HEK293 (cell line): ENCODE results near the gene MOGAT3.
A peak's percentile ranks its signal among the peaks of the same experiment; 100 is the strongest.

ENCODE experiments used
- AEBP2 ChIP-seq: fragments of 450-650 bp; formaldehyde crosslinking; IDR thresholded peaks from 2 replicates; pipeline ENCODE4 v1.5.1; 2016; ENCODE audit warnings: missing biosample characterization, missing genetic modification characterization, borderline replicate concordance
- BCL11A ChIP-seq: fragments of 450-650 bp; formaldehyde crosslinking; IDR thresholded peaks from 2 replicates; pipeline ENCODE4 v1.5.1; 2016; ENCODE audit warnings: low read depth, missing biosample characterization, missing genetic modification characterization
- CTCF ChIP-seq: fragments of 450-650 bp; formaldehyde crosslinking; IDR thresholded peaks from 2 replicates; pipeline ENCODE4 v1.5.1; 2016; ENCODE audit warnings: missing biosample characterization, missing genetic modification characterization
- HIC1 ChIP-seq: fragments of 450-650 bp; formaldehyde crosslinking; IDR thresholded peaks from 2 replicates; pipeline ENCODE4 v1.5.1; 2016; ENCODE audit warnings: missing biosample characterization, missing genetic modification characterization
- KLF1 ChIP-seq: fragments of 450-650 bp; formaldehyde crosslinking; IDR thresholded peaks from 2 replicates; pipeline ENCODE4 v1.5.1; 2016; ENCODE audit warnings: missing biosample characterization, missing genetic modification characterization
- KLF17 ChIP-seq: fragments of 450-650 bp; formaldehyde crosslinking; IDR thresholded peaks from 2 replicates; pipeline ENCODE4 v1.5.1; 2016; ENCODE audit warnings: missing biosample characterization, missing genetic modification characterization
- KLF8 ChIP-seq: fragments of 450-650 bp; formaldehyde crosslinking; IDR thresholded peaks from 2 replicates; pipeline ENCODE4 v1.5.1; 2016; ENCODE audit warnings: missing biosample characterization, missing genetic modification characterization
- KLF9 ChIP-seq: fragments of 450-650 bp; formaldehyde crosslinking; IDR thresholded peaks from 2 replicates; pipeline ENCODE4 v1.5.1; 2016; ENCODE audit warnings: missing biosample characterization, missing genetic modification characterization, low read depth
- SP7 ChIP-seq: fragments of 450-650 bp; formaldehyde crosslinking; IDR thresholded peaks from 2 replicates; pipeline ENCODE4 v1.5.1; 2016; ENCODE audit warnings: missing biosample characterization, missing genetic modification characterization
- WT1 ChIP-seq: fragments of 450-650 bp; formaldehyde crosslinking; IDR thresholded peaks from 2 replicates; pipeline ENCODE4 v1.5.1; 2016; ENCODE audit warnings: missing biosample characterization, missing genetic modification characterization
- YY2 ChIP-seq: fragments of 450-650 bp; formaldehyde crosslinking; IDR thresholded peaks from 2 replicates; pipeline ENCODE4 v1.5.1; 2016; ENCODE audit warnings: missing biosample characterization, missing genetic modification characterization
- ZNF10 ChIP-seq: fragments of 450-650 bp; formaldehyde crosslinking; IDR thresholded peaks from 2 replicates; pipeline ENCODE4 v1.5.1; 2017; ENCODE audit warnings: missing biosample characterization, missing genetic modification characterization
- ZNF341 ChIP-seq: fragments of 450-650 bp; formaldehyde crosslinking; IDR thresholded peaks from 2 replicates; pipeline ENCODE4; 2016; ENCODE audit warnings: low read depth, missing biosample characterization, missing genetic modification characterization
- ZNF473 ChIP-seq: fragments of 450-650 bp; formaldehyde crosslinking; IDR thresholded peaks from 2 replicates; pipeline ENCODE4 v1.5.1; 2017; ENCODE audit warnings: missing biosample characterization, missing genetic modification characterization
- ZNF530 ChIP-seq: fragments of 450-650 bp; formaldehyde crosslinking; IDR thresholded peaks from 2 replicates; pipeline ENCODE4 v1.5.1; 2016; ENCODE audit warnings: low read depth, missing biosample characterization, missing genetic modification characterization
- ZNF600 ChIP-seq: fragments of 450-650 bp; formaldehyde crosslinking; IDR thresholded peaks from 2 replicates; pipeline ENCODE4 v1.5.1; 2016; ENCODE audit warnings: missing biosample characterization, missing genetic modification characterization
- ZNF639 ChIP-seq: fragments of 450-650 bp; formaldehyde crosslinking; IDR thresholded peaks from 2 replicates; pipeline ENCODE4 v1.5.1; 2016; ENCODE audit warnings: missing biosample characterization, missing genetic modification characterization
- ZSCAN23 ChIP-seq: fragments of 450-650 bp; formaldehyde crosslinking; IDR thresholded peaks from 2 replicates; pipeline ENCODE4 v1.5.1; 2016; ENCODE audit warnings: missing biosample characterization, missing genetic modification characterization
- ZSCAN30 ChIP-seq: fragments of 450-650 bp; IDR thresholded peaks from 2 replicates; pipeline ENCODE4 v1.5.1; 2018; ENCODE audit warnings: missing biosample characterization, mild to moderate bottlenecking, missing genetic modification characterization, moderate library complexity
- TF ChIP-seq, protein P1 (sequence below): fragments of 450-650 bp; formaldehyde crosslinking; IDR thresholded peaks from 2 replicates; pipeline ENCODE4 v1.5.1; 2016; ENCODE audit warnings: missing biosample characterization, missing genetic modification characterization
- TF ChIP-seq, protein P2 (sequence below): fragments of 450-650 bp; formaldehyde crosslinking; IDR thresholded peaks from 2 replicates; pipeline ENCODE4 v1.5.1; 2017; ENCODE audit warnings: missing biosample characterization, missing genetic modification characterization
- TF ChIP-seq, protein P3 (sequence below): fragments of 450-650 bp; formaldehyde crosslinking; IDR thresholded peaks from 2 replicates; pipeline ENCODE4 v1.5.1; 2016; ENCODE audit warnings: missing biosample characterization, missing genetic modification characterization

The MOGAT3 gene

GRCh38 chr7:101217388-101218235 is 16.8 kb upstream of the MOGAT3 start, which contains the start of the genes PLOD3 and ZNHIT1 (continued):
- TF ChIP-seq, protein P1, sequence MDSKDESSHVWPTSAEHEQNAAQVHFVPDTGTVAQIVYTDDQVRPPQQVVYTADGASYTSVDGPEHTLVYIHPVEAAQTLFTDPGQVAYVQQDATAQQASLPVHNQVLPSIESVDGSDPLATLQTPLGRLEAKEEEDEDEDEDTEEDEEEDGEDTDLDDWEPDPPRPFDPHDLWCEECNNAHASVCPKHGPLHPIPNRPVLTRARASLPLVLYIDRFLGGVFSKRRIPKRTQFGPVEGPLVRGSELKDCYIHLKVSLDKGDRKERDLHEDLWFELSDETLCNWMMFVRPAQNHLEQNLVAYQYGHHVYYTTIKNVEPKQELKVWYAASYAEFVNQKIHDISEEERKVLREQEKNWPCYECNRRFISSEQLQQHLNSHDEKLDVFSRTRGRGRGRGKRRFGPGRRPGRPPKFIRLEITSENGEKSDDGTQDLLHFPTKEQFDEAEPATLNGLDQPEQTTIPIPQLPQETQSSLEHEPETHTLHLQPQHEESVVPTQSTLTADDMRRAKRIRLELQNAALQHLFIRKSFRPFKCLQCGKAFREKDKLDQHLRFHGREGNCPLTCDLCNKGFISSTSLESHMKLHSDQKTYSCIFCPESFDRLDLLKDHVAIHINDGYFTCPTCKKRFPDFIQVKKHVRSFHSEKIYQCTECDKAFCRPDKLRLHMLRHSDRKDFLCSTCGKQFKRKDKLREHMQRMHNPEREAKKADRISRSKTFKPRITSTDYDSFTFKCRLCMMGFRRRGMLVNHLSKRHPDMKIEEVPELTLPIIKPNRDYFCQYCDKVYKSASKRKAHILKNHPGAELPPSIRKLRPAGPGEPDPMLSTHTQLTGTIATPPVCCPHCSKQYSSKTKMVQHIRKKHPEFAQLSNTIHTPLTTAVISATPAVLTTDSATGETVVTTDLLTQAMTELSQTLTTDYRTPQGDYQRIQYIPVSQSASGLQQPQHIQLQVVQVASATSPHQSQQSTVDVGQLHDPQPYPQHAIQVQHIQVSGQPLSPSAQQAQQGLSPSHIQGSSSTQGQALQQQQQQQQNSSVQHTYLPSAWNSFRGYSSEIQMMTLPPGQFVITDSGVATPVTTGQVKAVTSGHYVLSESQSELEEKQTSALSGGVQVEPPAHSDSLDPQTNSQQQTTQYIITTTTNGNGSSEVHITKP (tag by site-specific recombination), result no peak
- TF ChIP-seq ZSCAN30 (tag by site-specific recombination), result peak; percentile 36; the same call in 1 of the 2 replicates
- TF ChIP-seq KLF8, result peak; percentile 60; the same call in 1 of the 2 replicates
- peak; percentile 12; the same call in 1 of the 2 replicates for TF ChIP-seq YY2 (tag by site-specific recombination)
- TF ChIP-seq, protein P2, sequence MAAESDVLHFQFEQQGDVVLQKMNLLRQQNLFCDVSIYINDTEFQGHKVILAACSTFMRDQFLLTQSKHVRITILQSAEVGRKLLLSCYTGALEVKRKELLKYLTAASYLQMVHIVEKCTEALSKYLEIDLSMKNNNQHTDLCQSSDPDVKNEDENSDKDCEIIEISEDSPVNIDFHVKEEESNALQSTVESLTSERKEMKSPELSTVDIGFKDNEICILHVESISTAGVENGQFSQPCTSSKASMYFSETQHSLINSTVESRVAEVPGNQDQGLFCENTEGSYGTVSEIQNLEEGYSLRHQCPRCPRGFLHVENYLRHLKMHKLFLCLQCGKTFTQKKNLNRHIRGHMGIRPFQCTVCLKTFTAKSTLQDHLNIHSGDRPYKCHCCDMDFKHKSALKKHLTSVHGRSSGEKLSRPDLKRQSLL (tag by site-specific recombination), result no peak
- no peak for TF ChIP-seq ZNF473 (tag by site-specific recombination)
- no peak for TF ChIP-seq AEBP2 (tag by site-specific recombination)
- peak; percentile 93 for TF ChIP-seq KLF1 (tag by site-specific recombination)
- no peak for TF ChIP-seq ZNF600 (tag by site-specific recombination)
- TF ChIP-seq CTCF (tag by site-specific recombination), result peak; percentile 63; the same call in 1 of the 2 replicates
- 0 out of 2 replicates have a peak, but pooled peaks have one; percentile 10 for TF ChIP-seq ZNF10 (tag by site-specific recombination)
- TF ChIP-seq HIC1, result 0 out of 2 replicates have a peak, but pooled peaks have one; percentile 21
- TF ChIP-seq, protein P3, sequence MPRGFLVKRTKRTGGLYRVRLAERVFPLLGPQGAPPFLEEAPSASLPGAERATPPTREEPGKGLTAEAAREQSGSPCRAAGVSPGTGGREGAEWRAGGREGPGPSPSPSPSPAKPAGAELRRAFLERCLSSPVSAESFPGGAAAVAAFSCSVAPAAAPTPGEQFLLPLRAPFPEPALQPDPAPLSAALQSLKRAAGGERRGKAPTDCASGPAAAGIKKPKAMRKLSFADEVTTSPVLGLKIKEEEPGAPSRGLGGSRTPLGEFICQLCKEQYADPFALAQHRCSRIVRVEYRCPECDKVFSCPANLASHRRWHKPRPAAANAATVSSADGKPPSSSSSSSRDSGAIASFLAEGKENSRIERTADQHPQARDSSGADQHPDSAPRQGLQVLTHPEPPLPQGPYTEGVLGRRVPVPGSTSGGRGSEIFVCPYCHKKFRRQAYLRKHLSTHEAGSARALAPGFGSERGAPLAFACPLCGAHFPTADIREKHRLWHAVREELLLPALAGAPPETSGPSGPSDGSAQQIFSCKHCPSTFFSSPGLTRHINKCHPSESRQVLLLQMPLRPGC (tag by site-specific recombination), result peak; percentile 47; the same call in 1 of the 2 replicates
- 0 out of 2 replicates have a peak, but pooled peaks have one; percentile 45 for TF ChIP-seq BCL11A (tag by site-specific recombination)
- TF ChIP-seq ZNF530 (tag by site-specific recombination), result no peak
- peak; percentile 72; the same call in 1 of the 2 replicates for TF ChIP-seq KLF9 (tag by site-specific recombination)
- TF ChIP-seq ZNF639, result 0 out of 2 replicates have a peak, but pooled peaks have one; percentile 35
- no peak for TF ChIP-seq ZSCAN23 (tag by site-specific recombination)
- TF ChIP-seq SP7 (tag by site-specific recombination), result peak; percentile 66
- TF ChIP-seq KLF17 (tag by site-specific recombination), result peak; percentile 21; the same call in 1 of the 2 replicates
- peak; percentile 16; the same call in 1 of the 2 replicates for TF ChIP-seq ZNF341
- TF ChIP-seq WT1, result peak; percentile 38; the same call in 1 of the 2 replicates
